GM19468 (cell line): ENCODE measurements around the gene C20orf144.
"Not testable (repeated sequence)": the region's sequence is repeated elsewhere in the genome, so short reads cannot be mapped to it uniquely, and the experiment has no call there.

ENCODE experiments used
- ATAC-seq: cut with Tn5 transposase; IDR thresholded peaks from one replicate; pipeline ENCODE4 v1.9.1; 2021; ENCODE audit warnings: mild to moderate bottlenecking, moderate library complexity, moderate number of reproducible peaks; ENCODE audit not compliant: unreplicated experiment; ENCODE audit errors: extremely low read depth

The C20orf144 gene

DNA sequence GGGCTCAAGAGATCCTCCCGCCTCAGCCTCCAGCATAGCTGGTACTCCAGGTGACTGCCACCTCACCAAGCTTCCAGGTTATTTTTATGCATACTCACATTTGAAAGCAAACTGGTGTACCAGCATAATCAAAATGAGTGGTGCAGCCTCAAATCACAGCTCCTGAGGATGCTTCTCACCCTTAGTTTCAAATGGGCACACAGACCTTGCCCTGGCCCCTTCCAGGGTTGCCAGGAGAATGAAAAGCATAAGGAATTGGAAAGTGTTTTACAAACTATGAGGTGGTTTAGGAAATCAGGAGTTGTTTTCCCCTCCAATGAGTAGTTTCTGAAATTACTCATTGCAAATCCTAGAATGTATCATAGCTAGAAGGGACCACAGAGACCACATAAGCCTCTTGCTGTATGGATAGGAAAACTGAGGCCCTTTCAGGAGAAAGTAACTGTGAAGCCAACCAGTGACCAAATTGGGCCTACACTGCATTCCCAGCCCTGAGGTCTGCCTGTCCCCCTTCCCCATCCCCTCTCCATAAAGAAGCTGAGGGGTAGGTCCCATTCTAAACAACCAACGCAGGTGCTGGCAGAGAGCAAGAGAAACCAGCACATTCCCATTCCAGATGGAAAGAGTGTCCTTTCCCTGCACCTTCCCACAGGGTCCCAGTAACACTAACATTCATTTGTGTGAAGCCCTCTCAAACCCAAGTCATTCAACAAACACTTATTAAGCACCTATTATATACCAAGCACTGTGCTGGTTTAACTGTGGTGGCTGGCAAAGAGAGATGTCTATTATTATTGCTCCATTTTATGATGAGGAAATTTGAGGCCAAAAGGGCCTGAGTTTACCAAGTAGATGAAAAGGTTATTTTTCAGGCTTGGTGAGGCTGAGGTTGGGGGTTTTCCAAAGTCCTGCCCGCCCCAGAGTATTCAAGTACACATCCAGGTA is 26.1 kb downstream of the C20orf144 start:
- no peak for ATAC-seq

DNA sequence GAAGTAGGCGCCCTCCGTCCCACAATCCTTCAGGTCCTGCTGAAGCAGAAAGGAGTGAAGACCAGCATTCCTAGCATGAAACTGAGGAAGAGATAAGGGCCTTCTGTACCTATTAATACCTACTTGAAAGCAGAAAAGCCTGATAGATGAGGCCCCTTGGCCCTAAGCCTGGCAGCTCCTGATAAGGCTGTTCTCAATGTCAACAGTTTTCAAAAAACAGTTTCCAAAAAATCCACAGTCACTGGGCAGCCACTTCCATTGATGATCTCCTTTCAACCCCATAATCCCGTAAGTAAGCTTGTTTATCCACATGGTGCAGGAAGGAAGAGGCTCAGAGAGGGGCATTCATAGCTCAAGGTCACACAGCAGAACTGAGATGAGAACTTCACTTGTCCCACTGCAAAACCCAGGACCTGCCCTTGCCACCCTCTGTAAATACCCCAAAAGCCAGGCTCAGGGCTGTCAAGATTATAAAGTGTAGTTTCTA is 26.9 kb downstream of the C20orf144 start:
- no peak for ATAC-seq

DNA sequence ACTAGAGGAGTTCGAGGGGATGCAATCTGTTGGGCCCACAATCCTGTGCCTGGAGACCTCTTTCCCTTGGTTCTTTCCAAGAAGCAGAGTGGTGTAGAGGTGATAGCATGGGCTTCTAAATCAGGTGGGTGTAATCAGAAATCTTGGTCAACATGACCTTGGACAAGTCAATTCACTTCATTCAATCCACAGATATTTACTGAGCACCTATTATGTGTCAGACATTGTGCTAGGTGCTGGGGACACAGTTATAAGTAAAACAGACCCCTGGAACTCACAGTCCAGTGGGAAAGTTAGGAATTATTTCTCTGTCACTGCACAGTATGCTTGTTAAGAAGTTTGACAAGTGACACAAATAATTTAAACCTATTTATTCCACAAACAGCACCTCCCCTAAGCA is 27.4 kb downstream of the C20orf144 start:
- no peak for ATAC-seq

DNA sequence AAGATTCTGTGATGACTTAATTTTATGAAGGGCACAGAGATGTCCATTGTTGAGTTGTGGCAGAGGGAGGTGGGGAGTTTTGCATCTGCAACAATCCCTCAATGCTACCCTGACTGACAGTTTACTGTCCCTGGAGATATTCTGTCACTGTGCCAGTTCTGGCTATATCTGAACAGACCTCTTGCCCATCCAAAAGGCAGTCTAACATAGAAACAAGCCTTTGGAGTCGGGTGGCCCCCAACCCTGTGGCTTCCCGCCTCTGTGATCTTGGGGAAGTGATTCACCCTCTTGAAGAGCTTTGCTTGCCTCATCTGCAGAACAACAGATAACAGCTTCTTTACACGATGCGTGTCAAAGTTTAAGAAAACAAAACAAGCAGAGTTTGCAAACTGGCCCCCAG is 27.8 kb downstream of the C20orf144 start:
- no peak for ATAC-seq

DNA sequence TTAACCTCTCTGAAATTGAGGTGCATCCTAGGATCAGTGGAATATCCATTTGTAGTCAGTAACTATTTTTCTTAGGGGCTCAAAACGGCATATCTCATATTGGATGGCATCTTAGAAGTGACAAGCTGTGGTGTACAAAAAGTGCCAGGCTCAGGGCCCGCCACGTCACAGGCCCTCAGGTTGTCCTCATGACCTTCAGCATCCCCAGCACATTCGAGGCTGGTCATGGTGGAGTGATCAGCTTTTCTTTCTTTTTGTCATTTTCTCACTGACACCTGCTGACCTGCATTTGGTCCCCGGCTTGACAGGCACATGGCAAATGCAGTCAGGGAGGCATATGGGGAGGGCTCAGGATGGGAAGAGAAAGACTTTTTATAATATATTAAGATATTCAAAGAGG is 31.2 kb downstream of the C20orf144 start:
- ATAC-seq = no peak

DNA sequence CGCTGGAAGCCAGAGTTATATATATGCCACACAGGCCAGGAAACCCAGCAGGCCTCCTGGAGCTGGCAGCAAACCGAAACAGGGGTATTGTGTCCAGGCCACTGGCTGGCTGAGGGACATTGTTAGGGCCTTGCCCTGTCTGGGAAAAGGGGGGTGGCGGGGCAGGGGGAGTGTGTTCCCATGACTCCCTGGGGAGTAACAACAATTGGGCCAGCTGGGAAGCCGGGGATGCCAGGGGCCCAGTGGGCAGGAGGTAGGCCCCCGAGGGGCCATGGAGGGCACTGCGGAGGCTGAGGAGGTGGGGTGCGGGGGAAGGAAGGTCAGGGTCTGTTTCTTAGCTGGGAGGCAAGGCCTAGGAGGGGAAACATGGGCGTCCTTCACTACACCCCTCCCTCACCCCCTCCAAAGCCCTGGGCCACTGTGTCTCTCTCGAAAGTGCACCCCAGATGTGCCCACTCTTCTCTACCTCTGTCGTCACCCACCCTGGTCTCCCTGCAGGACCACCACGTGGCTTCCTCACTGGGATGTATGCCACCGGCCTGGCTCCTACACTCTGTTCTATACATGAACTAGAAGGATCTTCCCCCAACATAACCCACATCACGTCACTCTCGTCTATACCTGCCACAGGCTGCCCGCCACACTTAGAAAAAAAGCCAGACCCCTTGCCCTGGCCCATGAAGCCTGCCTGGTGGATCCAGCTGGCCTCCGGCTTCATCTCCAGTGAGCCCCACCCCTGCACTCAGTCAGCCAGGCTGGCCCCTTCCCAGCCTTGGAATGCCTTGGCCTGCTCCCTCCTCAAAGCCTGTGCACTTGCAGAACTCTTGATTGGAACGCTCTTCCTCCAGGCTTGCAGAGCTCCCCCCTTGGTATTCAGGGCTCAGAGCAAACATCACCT is 31.9 kb downstream of the C20orf144 start:
- no peak for ATAC-seq

DNA sequence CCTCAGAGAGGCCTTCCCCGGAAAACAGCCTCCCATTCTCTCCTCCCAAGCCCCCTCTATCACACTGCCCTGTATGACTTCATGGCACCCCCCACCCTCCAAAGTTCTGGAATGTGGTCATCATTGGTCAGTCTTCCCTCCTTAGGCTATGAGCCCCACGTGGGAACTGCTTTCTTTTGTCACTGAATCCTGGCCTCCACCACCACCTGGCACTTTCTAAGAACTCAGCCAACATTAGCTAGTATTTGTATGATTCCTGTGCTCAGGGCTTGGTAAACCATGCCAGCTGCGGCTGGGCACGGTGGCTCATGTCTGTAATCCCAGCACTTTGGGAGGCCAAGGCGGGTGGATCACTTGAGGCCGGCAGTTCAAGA is 32.5 kb downstream of the C20orf144 start:
- no peak for ATAC-seq

DNA sequence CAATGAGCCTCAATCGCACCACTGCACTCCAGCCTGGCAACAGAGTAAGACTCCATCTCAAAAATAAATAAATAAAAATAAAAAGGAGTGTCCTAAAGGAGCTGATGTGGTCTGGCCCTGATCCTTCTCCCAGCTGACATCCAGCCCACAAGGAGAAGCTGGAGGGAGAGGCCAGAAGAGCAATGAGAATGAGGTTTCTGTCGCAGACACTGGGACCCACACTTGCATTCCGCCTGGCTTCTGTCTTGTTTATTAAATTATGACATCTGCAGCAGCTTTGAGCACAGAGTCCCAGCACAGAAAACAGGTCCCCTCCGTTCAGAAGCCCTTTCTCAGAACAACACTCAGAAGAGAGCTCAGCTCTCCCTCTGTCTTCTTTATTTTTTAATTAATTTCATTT is 34.3 kb downstream of the C20orf144 start:
- ATAC-seq = no peak

DNA sequence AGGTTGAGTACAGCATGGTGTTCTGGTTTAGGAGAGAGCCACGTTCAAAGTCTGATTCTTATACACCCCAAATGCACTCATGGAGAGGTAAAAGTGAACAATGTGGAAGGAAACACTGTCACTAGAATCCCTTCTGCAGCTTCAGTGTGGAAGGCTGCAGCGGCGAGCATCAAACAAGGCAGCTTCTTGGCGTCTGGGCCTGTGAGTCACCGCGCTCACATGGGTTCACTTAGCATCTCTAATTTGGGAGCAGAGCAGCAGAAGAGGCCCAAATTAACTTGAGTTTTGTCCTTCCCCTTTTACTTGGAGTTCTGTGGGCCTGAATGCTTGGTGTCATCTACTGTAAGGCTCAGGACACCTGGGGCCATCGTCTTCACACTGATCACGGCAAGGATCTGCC is 35.0 kb downstream of the C20orf144 start:
- ATAC-seq = no peak

DNA sequence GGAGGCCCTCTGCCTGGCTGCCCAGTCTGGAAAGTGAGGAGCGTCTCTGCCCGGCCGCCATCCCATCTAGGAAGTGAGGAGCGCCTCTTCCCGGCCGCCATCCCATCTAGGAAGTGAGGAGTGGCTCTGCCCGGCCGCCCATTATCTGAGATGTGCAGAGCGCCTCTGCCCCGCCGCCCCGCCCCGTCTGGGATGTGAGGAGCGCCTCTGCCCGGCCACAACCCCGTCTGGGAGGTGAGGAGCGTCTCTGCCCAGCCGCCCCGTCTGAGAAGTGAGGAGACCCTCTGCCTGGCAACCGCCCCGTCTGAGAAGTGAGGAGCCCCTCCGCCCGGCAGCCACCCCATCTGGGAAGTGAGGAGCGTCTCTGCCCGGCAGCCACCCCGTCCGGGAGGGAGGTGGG is 36.8 kb downstream of the C20orf144 start:
- ATAC-seq = not testable (repeated sequence)

DNA sequence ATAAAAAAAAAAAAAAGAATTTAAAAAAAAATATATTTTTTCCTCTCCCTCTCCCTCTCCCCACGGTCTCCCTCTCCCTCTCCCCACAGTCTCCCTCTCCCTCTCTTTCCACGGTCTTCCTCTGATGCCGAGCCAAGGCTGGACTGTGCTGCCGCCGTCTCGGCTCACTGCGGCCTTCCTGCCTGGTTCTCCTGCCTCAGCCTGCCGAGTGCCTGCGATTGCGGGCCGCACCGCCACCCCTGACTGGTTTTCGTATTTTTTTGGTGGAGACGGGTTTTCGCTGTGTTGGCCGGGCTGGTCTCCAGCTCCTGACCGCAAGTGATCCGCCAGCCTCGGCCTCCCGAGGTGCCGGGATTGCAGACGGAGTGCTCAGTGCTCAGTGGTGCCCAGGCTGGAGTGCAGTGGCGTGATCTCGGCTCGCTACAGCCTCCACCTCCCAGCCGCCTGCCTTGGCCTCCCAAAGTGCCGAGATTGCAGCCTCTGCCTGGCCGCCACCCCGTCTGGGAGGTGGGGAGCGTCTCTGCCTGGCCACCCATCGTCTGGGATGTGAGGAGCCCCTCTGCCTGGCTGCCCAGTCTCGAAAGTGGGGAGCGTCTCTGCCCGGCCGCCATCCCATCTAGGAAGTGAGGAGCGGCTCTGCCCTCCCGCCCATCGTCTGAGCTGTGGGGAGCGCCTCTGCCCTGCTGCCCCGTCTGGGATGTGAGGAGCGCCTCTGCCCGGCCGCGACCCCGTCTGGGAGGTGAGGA is 38.7 kb downstream of the C20orf144 start:
- ATAC-seq = not testable (repeated sequence)

DNA sequence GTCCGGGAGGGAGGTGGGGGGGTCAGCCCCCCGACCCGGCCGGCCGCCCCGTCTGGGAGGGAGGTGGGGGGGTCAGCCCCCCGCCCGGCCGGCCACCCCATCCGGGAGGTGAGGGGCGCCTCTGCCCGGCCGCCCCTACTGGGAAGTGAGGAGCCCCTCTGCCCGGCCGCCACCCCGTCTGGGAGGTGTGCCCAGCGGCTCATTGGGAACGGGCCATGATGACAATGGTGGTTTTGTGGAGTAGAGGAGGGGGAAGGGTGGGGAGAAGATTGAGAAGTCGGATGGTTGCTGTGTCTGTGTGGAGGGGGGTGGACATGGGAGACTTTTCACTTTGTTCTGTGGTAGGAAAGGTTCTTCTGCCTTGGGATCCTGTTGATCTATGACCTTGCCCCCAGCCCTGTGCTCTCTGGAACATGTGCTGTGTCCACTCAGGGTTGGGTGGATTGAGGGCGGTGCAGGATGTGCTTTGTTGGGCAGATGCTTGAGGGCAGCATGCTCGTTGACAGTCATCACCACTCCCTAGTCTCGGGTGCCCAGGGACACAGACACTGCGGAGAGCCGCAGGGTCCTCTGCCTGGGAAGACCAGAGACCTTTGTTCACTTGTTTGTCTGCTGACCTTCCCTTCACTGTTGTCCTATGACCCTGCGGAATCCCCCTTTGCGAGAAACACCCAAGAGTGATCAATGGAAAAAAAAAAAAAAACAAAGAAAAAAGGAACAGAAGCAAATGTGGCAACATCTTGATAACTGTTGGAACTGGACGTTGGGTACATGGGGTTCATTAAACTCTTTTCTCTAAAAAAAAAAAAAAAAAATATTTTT is 39.7 kb downstream of the C20orf144 start:
- no peak for ATAC-seq

DNA sequence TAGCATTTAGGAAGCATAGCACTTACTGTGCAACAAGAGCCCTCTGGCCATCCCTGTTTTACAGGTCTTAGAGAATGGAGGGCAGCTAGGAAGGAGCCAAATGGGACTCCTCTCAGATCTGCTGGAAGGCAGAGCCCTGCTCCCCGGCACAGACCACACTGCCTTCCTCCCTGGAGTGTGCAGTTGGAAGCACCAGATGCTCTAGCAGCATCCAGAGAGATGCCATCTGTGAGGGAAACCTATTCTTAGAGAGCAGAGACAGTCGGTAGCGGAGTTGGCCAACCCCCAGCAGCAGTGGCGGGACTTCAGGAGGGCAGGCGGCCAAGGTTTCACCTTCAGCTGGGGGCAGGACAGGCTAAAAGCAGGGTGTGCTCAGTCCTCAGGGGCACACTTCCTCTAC is 40.7 kb downstream of the C20orf144 start:
- ATAC-seq = no peak

DNA sequence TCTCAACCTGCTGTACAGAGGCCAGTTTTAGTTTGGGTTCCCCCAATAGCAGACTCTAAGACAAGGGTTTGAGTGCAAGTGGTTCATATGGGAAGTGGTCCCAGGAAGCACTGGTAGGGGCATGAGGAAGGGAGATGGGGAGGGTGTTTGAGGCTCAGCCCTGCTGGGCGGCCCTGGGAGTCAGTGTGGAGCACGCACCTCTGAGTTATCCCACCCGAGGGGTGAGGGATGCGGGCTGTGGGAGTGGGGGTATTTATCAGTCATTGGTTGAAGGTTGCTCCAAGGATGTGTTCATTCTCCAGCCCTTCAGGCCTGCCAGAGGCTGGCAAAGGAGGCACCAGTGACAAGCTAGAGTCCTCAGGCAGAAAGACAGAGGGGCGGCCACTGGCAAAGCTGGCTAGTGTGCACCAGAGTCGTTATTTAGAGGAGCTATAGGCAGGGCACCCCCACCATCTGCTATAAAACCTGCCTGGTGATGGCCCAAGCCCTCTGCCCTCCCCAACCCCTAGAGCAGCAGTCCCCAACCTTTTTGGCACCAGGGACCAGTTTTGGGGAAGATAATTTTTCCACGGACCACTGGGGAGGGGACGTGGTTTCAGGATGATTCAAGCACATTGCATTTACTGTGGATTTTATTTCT is 41.5 kb downstream of the C20orf144 start:
- no peak for ATAC-seq

DNA sequence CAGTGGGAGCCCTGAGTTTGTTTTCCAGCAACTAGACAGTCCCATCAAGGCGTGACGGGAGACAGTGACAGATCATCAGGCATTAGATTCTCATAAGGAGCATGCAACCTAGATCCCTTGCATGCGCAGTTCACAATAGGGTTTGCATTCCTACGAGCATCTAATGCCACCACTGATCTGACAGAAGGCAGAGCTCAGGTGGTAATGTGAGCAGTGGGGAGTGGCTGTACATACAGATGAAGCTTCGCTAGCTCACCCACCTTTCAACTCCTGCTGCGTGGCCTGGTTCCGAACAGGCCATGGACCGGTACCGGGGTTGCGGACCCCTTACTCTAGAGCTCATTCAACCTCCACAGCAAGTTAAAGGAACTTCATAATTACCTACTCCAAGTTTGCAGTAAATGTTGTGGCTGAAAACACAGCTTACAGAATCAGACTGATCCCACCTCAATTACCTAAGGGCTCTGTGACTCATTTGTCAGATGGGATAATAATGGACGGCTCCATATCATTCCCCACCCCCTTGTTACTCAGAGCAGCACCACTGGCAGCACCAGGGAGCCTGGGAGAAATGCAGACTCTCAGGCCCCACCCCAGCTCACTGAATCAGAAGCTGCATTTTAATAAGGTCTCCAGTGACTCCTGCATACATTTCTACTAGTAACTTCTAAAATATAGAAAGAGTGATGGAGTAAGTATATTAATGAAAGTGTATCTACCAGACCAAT is 42.2 kb downstream of the C20orf144 start:
- ATAC-seq = no peak

DNA sequence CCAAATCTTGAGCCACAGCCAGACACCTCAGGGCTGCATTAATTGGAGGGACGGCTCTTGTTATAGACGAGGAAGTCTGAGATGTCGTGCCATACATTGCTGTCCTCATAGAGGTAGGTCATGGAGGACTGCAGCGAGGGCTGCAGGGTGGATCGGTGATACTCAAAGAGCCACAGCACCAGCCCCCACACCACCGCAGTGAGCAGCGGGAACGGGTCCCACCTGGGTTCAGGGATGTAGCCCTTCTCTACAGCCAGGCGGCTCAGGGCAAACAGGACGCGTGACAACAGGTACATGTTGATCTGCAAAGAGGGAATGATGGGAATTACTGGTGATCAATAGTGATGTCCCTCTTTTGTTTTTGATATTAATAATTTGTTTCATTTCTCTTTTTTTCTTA is 45.5 kb downstream of the C20orf144 start:
- no peak for ATAC-seq

DNA sequence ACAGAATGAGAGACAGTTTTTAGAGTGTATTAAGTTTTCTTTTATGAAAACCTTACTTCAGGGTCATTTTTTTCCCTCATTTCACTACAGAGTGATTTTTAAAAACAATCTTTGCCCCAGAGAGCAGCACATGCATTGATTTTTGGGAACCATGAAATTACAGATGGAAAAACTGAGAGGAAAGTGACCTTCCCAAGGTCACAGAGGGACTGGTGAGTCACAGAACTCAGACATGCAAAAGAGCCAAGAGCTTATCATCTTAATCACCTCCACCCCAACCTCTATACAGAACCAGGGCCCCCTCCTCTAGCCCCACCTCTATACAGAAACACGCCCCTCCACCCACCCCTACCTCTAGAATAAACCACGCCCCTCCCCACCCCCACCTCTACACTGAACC is 47.3 kb downstream of the C20orf144 start:
- ATAC-seq = no peak

DNA sequence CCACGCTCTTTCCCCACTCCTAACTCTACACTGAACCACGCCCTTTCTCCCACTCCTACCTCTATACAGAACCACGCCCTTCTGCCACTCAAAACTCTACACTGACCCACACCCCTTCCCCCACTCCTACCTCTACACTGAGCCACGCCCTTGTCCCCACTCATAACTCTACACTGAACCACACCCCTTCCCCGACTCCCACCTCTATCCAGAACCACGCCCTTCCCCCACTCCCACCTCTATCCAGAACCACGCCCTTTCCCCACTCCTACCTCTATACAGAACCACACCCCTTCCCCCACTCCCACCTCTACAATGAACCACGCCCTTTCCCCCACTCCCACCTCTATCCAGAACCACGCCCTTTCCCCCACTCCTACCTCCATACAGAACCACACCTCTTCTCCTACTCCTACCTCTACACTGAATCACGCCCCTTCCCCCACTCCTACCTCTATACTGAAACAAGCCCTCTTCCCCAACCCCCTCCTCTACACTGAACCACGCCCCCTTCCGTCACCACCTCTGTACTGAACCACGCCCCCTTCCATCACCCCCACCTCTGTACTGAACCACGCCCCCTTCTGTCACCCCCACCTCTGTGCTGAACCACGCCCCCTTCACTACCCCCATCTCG is 47.9 kb downstream of the C20orf144 start:
- ATAC-seq = no peak
